ENCODE measurements around the gene MTX3.

The MTX3 gene

GRCh38 chr5:79985288-79985687, 5.8 kb downstream of the MTX3 start:
- TF ChIP-seq, protein P1, sequence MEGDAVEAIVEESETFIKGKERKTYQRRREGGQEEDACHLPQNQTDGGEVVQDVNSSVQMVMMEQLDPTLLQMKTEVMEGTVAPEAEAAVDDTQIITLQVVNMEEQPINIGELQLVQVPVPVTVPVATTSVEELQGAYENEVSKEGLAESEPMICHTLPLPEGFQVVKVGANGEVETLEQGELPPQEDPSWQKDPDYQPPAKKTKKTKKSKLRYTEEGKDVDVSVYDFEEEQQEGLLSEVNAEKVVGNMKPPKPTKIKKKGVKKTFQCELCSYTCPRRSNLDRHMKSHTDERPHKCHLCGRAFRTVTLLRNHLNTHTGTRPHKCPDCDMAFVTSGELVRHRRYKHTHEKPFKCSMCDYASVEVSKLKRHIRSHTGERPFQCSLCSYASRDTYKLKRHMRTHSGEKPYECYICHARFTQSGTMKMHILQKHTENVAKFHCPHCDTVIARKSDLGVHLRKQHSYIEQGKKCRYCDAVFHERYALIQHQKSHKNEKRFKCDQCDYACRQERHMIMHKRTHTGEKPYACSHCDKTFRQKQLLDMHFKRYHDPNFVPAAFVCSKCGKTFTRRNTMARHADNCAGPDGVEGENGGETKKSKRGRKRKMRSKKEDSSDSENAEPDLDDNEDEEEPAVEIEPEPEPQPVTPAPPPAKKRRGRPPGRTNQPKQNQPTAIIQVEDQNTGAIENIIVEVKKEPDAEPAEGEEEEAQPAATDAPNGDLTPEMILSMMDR (IDR thresholded peaks at IDR 0.05; ENCODE audit: extremely low read depth, insufficient read depth, missing control alignments), result no peak
- DNase-seq (ENCODE audit: low spot score), result no peak
- in situ Hi-C loops (cut with MboI; ENCODE audit: low pct_unique_long_range_greater_than_20kb, low sequenced_read_pairs, unreplicated experiment), result no loop called here

GRCh38 chr5:79984363-79984762, 6.7 kb downstream of the MTX3 start:
- TF ChIP-seq, protein P1 (IDR thresholded peaks at IDR 0.05; ENCODE audit: extremely low read depth, insufficient read depth, missing control alignments), result no peak
- no peak for DNase-seq (ENCODE audit: low spot score)
- in situ Hi-C loops (cut with MboI; ENCODE audit: low pct_unique_long_range_greater_than_20kb, low sequenced_read_pairs, unreplicated experiment), result no loop called here

- no peak for DNase-seq (ENCODE audit: low spot score)
- TF ChIP-seq, protein P1 (IDR thresholded peaks at IDR 0.05; ENCODE audit: extremely low read depth, insufficient read depth, missing control alignments), result no peak
- in situ Hi-C loops (cut with MboI; ENCODE audit: low pct_unique_long_range_greater_than_20kb, low sequenced_read_pairs, unreplicated experiment), result no loop called here
These were observed 7.4 kb downstream of the MTX3 start for GRCh38 chr5:79983618-79984017.

DNA sequence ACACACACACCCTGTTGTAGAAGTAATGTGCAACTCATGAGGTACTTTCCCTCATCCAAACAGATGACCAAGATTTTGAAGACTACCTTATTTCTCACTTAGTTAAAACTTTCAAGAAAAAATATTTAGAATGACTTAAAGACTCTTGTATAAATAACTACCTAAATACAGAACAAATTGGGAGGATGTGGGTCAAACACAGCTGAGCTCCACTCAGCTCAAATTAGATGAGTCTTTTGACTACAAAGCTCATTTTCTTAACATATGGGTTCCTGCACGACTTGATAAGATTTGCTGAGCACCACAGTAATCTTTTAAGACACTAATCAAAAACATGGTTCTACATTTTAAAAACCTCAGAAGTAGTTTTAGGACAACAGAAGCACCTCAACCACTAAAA, 8.9 kb downstream of the MTX3 start:
- in situ Hi-C loops (cut with MboI; ENCODE audit: low pct_unique_long_range_greater_than_20kb, low sequenced_read_pairs, unreplicated experiment), result no loop called here
- TF ChIP-seq, protein P1 (IDR thresholded peaks at IDR 0.05; ENCODE audit: extremely low read depth, insufficient read depth, missing control alignments), result no peak
- no peak for DNase-seq (ENCODE audit: low spot score)

DNA sequence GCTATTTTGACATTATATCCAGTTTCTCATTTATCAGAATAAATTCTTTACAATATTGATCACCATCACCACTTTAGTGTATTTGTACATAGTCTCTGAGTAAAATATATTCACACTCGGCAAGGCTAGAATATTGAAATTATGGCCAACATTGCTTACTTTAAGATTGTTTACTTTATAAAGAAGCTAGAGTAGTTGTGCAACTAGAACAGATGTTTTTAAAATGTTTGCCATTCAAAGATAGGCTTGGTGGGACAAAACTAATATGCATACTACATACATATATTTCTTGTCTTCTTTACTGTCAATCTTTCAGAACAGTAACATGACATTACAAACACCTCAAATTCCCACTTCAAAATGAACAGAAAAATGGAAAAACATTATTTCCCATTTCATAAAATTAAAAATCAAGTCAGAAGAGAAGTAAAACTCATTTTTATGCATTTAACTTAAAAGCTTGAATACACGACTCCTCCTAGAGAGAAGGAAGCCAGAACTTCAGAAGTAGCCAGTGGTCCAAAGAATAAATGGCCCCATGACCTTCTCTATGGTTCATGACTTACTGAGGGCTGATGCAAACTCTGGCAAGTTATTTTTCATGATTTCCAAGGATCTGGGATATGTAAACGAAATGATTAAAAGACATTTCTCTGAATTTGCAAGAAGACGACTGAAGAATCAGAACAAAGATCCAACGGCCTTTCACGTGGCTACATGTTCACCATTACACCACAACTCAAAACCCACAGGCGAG, 14.1 kb downstream of the MTX3 start:
- no peak for DNase-seq (ENCODE audit: low spot score)
- TF ChIP-seq, protein P1 (IDR thresholded peaks at IDR 0.05; ENCODE audit: extremely low read depth, insufficient read depth, missing control alignments), result no peak
- in situ Hi-C loops (cut with MboI; ENCODE audit: low pct_unique_long_range_greater_than_20kb, low sequenced_read_pairs, unreplicated experiment), result no loop called here

DNA sequence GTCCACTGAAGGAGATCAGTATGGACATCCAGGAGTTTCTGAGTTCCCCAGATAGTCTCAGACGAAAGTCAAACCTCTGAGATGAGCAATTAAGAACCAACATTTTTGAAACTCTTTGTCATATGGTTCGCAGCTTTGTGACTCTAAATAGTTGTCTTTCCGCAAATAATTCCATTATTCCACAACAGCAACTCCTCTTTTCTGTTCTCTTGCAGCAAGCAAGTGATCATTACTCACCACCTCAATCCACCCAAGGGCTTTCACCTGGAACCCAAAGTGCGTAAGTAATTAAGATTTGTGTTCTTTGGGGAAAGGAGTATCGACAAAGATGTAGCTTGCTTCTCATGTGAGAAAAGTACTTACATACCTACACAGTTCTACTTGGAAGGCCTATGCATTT, 15.6 kb downstream of the MTX3 start:
- TF ChIP-seq, protein P1 (IDR thresholded peaks at IDR 0.05; ENCODE audit: extremely low read depth, insufficient read depth, missing control alignments), result no peak
- no peak for DNase-seq (ENCODE audit: low spot score)
- in situ Hi-C loops (cut with MboI; ENCODE audit: low pct_unique_long_range_greater_than_20kb, low sequenced_read_pairs, unreplicated experiment), result no loop called here
